GM23248 (cell line): ENCODE data around the gene NCK2. TPM values are rescaled to one million over a fixed set of nuclear protein-coding genes. Genes with fewer than 3 reads are reported as not detected.

Experiments used
- DNase-seq: peaks from one replicate; pipeline ENCODE4 v3.0.0-alpha.2; 2015
- H2AFZ ChIP-seq: fragments of 200-600 bp; sonication (generic); 2 replicates; pipeline ENCODE4 v1.6.1; 2016; ENCODE audit warnings: antibody characterized with exemption
- H3F3A ChIP-seq: fragments of 200-600 bp; sonication (generic); 2 replicates; pipeline ENCODE4 v1.6.1; 2016; ENCODE audit warnings: mild to moderate bottlenecking, antibody characterized with exemption, mixed run types; ENCODE audit not compliant: insufficient read depth
- H3K27ac ChIP-seq: fragments of 200-600 bp; sonication (generic); 2 replicates; pipeline ENCODE4 v1.5.1; 2016; ENCODE audit warnings: mild to moderate bottlenecking
- H3K27me3 ChIP-seq: fragments of 200-600 bp; sonication (generic); replicated peaks from 2 replicates; pipeline ENCODE4 v1.6.1; 2016; ENCODE audit warnings: mild to moderate bottlenecking; ENCODE audit not compliant: insufficient read depth
- H3K36me3 ChIP-seq: fragments of 200-600 bp; sonication (generic); 2 replicates; pipeline ENCODE4 v1.6.1; 2016; ENCODE audit warnings: low read depth, mild to moderate bottlenecking
- H3K4me1 ChIP-seq: fragments of 200-600 bp; sonication (generic); 2 replicates; pipeline ENCODE4 v1.6.1; 2016; ENCODE audit warnings: mild to moderate bottlenecking; ENCODE audit not compliant: insufficient read depth
- H3K4me2 ChIP-seq: fragments of 200-600 bp; sonication (generic); one replicate; pipeline ENCODE4 v1.6.1; 2016; ENCODE audit warnings: mild to moderate bottlenecking; ENCODE audit not compliant: unreplicated experiment
- H3K4me3 ChIP-seq: fragments of 200-600 bp; sonication (generic); 2 replicates; pipeline ENCODE4 v1.5.1; 2016; ENCODE audit warnings: mild to moderate bottlenecking
- H3K79me2 ChIP-seq: fragments of 200-600 bp; sonication (generic); 2 replicates; pipeline ENCODE4 v1.6.1; 2016; ENCODE audit warnings: mild to moderate bottlenecking; ENCODE audit not compliant: insufficient read depth
- H3K9ac ChIP-seq: fragments of 200-600 bp; sonication (generic); 2 replicates; pipeline ENCODE4 v1.6.1; 2016; ENCODE audit warnings: mild to moderate bottlenecking
- H3K9me2 ChIP-seq: fragments of 200-600 bp; sonication (generic); 2 replicates; pipeline ENCODE4 v1.6.1; 2016; ENCODE audit warnings: mixed run types, mild to moderate bottlenecking, moderate library complexity; ENCODE audit not compliant: insufficient read depth
- H3K9me3 ChIP-seq: fragments of 200-600 bp; sonication (generic); one replicate; pipeline ENCODE4 v1.6.1; 2017; ENCODE audit warnings: low read depth
- H4K20me1 ChIP-seq: fragments of 200-600 bp; sonication (generic); 2 replicates; pipeline ENCODE4 v1.6.0; 2016; ENCODE audit not compliant: insufficient read depth
- EZH2 ChIP-seq: fragments of 200-600 bp; sonication (generic); IDR thresholded peaks from 2 replicates; pipeline ENCODE4 v1.6.1; 2018; ENCODE audit warnings: antibody characterized with exemption, mild to moderate bottlenecking; ENCODE audit not compliant: insufficient read depth, poor library complexity, severe bottlenecking
- EZH2phosphoT487 ChIP-seq: fragments of 200-600 bp; sonication (generic); IDR thresholded peaks from 2 replicates; pipeline ENCODE4 v1.6.1; 2018; ENCODE audit warnings: antibody characterized with exemption, moderate library complexity, mild to moderate bottlenecking, low read depth; ENCODE audit not compliant: insufficient read depth
- WGBS, 2 experiments: methylation state at CpG; one replicate each; pipeline ENCODE4 v1.1.6; 2015 to 2017; ENCODE audit warnings: low lambda C conversion rate in 2 of 2, low coverage in 1 of 2; ENCODE audit errors: missing lambda C conversion rate in 2 of 2; 5-methylcytosine and 5-hydroxymethylcytosine counted together
- in situ Hi-C: fragments of 300-500 bp; cut with MboI; formaldehyde crosslinking; loops from 2 replicates; pipeline ENCODE4 v1.15.0; 2020
- polyA plus RNA-seq: library from polyadenylated mRNA; unstranded; fragments of >200 nt; fragmentation: Nextera tagmentation; extraction: Ambion mirVana; gene quantifications from 2 replicates; pipeline ENCODE4 v1.2.1, GENCODE V29; 2016
- total RNA-seq: library from RNA; depleted of rRNA; stranded (reverse); fragments of >200 nt; shearing (Covaris generic); gene quantifications from 2 replicates; pipeline ENCODE4 v1.2.3, GENCODE V29; 2014

The NCK2 gene
- total and polyA plus RNA-seq, 2 experiments from 2014 or later, result 5.1 to 25.2 TPM

DNA sequence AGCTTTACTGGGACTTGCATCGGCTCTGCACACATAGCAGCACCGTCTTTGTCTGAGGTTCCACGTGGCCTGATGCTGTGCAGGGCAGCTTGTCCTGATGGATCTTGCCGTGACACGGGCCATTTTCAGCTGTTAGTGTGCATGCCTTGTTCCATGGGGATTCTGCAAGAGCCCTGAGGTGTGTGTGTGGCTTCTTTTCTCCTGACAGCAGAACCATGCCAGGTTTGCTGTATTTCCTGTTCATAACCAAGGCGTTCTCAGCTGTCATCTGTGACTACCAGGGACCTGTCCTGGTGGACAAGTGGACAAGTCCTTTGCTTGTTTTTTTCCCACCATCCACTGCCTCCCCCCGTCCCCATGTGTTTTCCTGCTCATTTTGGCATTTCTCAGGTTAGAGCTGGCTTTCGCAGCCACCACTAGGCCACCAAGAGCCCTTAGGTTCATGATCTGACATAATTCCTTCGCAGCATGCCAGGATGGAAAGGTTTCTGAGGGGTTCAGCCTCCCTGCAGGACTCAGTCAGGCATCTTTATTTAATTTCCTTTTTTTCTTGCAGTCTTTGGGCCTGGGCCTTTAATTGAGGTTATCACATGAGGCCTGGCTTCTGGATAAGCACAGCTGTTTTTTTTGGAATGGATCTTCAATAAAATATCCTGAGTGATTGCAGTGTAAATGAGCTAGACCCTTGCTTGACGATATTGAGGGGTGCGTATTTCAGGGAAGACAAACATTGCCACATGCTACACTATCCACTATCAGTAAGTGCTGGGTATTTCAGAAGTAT is 139.4 kb downstream of the NCK2 start:
- DNase-seq, result no peak
- no peak overlapping the region for H3K4me2 ChIP-seq
- H3K9me3 ChIP-seq, result no peaks in the 10 kb centered on the region
- H3K27ac ChIP-seq, result no peak overlapping the region
- peaks cover 34% of the 10 kb centered on the region for H3K79me2 ChIP-seq
- H3K9ac ChIP-seq, result no peak overlapping the region
- H4K20me1 ChIP-seq, result no peaks in the 10 kb centered on the region
- H3K27me3 ChIP-seq, result no peaks in the 10 kb centered on the region
- 96 to 98% methylated on average over 11 of the region's 11 CpGs for WGBS, 2 experiments
- H2AFZ ChIP-seq, result no peak overlapping the region
- no peaks in the 10 kb centered on the region for H3K9me2 ChIP-seq
- peaks cover 17% of the 10 kb centered on the region; the same call in 1 of the 2 replicates for H3F3A ChIP-seq
- TF ChIP-seq EZH2phosphoT487 (no peak), EZH2 (no peak)
- in situ Hi-C loops, result no loop called here
- H3K4me1 ChIP-seq, result peaks cover 14% of the 10 kb centered on the region
- H3K36me3 ChIP-seq, result no peaks in the 10 kb centered on the region
- no peak overlapping the region for H3K4me3 ChIP-seq

DNA sequence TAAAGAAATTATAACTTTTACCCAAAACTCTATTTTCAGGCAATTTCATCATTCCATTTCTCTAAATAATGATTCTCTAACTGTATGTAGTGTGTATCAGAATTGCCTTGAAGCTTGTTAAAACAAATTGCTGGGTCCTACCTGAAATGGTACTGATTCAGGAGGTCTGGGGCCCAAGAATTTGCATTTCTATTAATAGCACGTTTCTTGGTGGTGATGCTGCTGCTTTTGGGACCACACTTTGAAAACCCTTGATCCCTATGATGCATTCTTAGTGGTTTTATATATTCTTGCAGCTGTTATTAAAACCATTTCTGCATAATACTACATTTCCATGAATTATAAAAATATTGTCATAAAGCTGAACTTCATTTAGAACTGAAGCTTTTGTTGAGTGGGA is 140.7 kb downstream of the NCK2 start:
- no peaks in the 10 kb centered on the region for H3K36me3 ChIP-seq
- no peaks in the 10 kb centered on the region for H4K20me1 ChIP-seq
- no peak for DNase-seq
- no peak overlapping the region for H3K4me3 ChIP-seq
- WGBS, 2 experiments, result 35 to 50% methylated on average over 1 of the region's 1 CpG
- no peak overlapping the region for H2AFZ ChIP-seq
- H3K9me2 ChIP-seq, result no peaks in the 10 kb centered on the region
- in situ Hi-C loops, result no loop called here
- H3F3A ChIP-seq, result peaks cover 17% of the 10 kb centered on the region; the same call in 1 of the 2 replicates
- H3K27me3 ChIP-seq, result no peaks in the 10 kb centered on the region
- peak overlapping the region; percentile 6 for H3K4me2 ChIP-seq
- H3K4me1 ChIP-seq, result peaks cover 14% of the 10 kb centered on the region
- H3K79me2 ChIP-seq, result peaks cover 40% of the 10 kb centered on the region
- H3K9me3 ChIP-seq, result no peaks in the 10 kb centered on the region
- 0 out of 2 replicates have a peak overlapping the region, but pooled peaks have one; percentile 8 for H3K27ac ChIP-seq
- TF ChIP-seq EZH2, result no peak
- no peak for TF ChIP-seq EZH2phosphoT487
- H3K9ac ChIP-seq, result no peak overlapping the region

- TF ChIP-seq EZH2 (no peak), EZH2phosphoT487 (no peak)
- Histone ChIP-seq H3F3A (peaks cover 17% of the 10 kb centered on the region; the same call in 1 of the 2 replicates), H3K9me3 (no peaks in the 10 kb centered on the region), H3K27me3 (no peaks in the 10 kb centered on the region), H3K79me2 (peaks cover 40% of the 10 kb centered on the region), H3K4me1 (peaks cover 14% of the 10 kb centered on the region), H3K9ac (no peak overlapping the region), H3K9me2 (no peaks in the 10 kb centered on the region), H3K4me2 (peak overlapping the region; percentile 6), H4K20me1 (no peaks in the 10 kb centered on the region), H2AFZ (no peak overlapping the region), H3K27ac (0 out of 2 replicates have a peak overlapping the region, but pooled peaks have one; percentile 8), H3K36me3 (no peaks in the 10 kb centered on the region), H3K4me3 (no peak overlapping the region)
- in situ Hi-C loops, result no loop called here
- DNase-seq, result peak; percentile 72
- WGBS, 2 experiments, result 9 to 33% methylated on average over 1 of the region's 1 CpG
Measured at GRCh38 chr2:105886029-105886454, 141.3 kb downstream of the NCK2 start.

- H3K4me1 ChIP-seq, result peaks cover 14% of the 10 kb centered on the region
- H3K9me3 ChIP-seq, result no peaks in the 10 kb centered on the region
- H3K79me2 ChIP-seq, result peaks cover 42% of the 10 kb centered on the region
- TF ChIP-seq EZH2, result no peak
- no peak for TF ChIP-seq EZH2phosphoT487
- no peak overlapping the region for H3K4me3 ChIP-seq
- no peaks in the 10 kb centered on the region for H3K9me2 ChIP-seq
- no peak overlapping the region for H3K9ac ChIP-seq
- H3K27me3 ChIP-seq, result no peaks in the 10 kb centered on the region
- in situ Hi-C loops, result no loop called here
- no peak overlapping the region for H2AFZ ChIP-seq
- 96 to 98% methylated on average over 2 of the region's 2 CpGs for WGBS, 2 experiments
- no peaks in the 10 kb centered on the region for H3K36me3 ChIP-seq
- peaks cover 17% of the 10 kb centered on the region; the same call in 1 of the 2 replicates for H3F3A ChIP-seq
- H3K4me2 ChIP-seq, result no peak overlapping the region
- no peak for DNase-seq
- H4K20me1 ChIP-seq, result no peaks in the 10 kb centered on the region; the same call in 1 of the 2 replicates
- no peak overlapping the region for H3K27ac ChIP-seq
Measured at GRCh38 chr2:105886687-105887086, 142.0 kb downstream of the NCK2 start.
